ENCODE data around the gene SIL1. TPM values are rescaled to one million over a fixed set of nuclear protein-coding genes. Genes with fewer than 3 reads are reported as not detected.

The SIL1 gene
- total and polyA plus RNA-seq, 2 of the 13 experiments (the other 11 are each of a cell fraction or from before 2014, with no cell fraction given), result 26.0 to 30.0 TPM

- in situ Hi-C loops (cut with HindIII; ENCODE audit: extremely low pct_ligation_motif_present, low pct_unique_long_range_greater_than_20kb), result no loop called here
- TF ChIP-seq BCL6 (CRISPR knock-in tag; IDR thresholded peaks at IDR 0.05) (no peak), STAT6 (CRISPR knock-in tag; IDR thresholded peaks at IDR 0.05; ENCODE audit: borderline replicate concordance) (no peak), ZNF44 (CRISPR knock-in tag; IDR thresholded peaks at IDR 0.05) (no peak), IKZF4 (CRISPR knock-in tag; IDR thresholded peaks at IDR 0.05; ENCODE audit: borderline replicate concordance, low read depth, not compliant biosample characterization) (no peak), NR2F6 (IDR thresholded peaks at IDR 0.05) (no peak), NR2F6 (CRISPR knock-in tag; IDR thresholded peaks at IDR 0.05) (no peak), KLF6 (CRISPR knock-in tag; IDR thresholded peaks at IDR 0.05) (no peak), SYNCRIP (IDR thresholded peaks at IDR 0.05; ENCODE audit: insufficient read depth, low read depth, low read length) (no peak), GATAD1 (CRISPR knock-in tag; IDR thresholded peaks at IDR 0.05) (no peak), ZNF879 (CRISPR knock-in tag; IDR thresholded peaks at IDR 0.05) (no peak), ZNF776 (CRISPR knock-in tag; IDR thresholded peaks at IDR 0.05) (no peak), BHLHE40 (IDR thresholded peaks at IDR 0.05; ENCODE audit: low read length) (no peak)
- TF ChIP-seq, protein P1, sequence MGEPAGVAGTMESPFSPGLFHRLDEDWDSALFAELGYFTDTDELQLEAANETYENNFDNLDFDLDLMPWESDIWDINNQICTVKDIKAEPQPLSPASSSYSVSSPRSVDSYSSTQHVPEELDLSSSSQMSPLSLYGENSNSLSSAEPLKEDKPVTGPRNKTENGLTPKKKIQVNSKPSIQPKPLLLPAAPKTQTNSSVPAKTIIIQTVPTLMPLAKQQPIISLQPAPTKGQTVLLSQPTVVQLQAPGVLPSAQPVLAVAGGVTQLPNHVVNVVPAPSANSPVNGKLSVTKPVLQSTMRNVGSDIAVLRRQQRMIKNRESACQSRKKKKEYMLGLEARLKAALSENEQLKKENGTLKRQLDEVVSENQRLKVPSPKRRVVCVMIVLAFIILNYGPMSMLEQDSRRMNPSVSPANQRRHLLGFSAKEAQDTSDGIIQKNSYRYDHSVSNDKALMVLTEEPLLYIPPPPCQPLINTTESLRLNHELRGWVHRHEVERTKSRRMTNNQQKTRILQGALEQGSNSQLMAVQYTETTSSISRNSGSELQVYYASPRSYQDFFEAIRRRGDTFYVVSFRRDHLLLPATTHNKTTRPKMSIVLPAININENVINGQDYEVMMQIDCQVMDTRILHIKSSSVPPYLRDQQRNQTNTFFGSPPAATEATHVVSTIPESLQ (CRISPR knock-in tag; conservative IDR thresholded peaks at IDR 0.05), result no peak
- TF ChIP-seq, protein P2, sequence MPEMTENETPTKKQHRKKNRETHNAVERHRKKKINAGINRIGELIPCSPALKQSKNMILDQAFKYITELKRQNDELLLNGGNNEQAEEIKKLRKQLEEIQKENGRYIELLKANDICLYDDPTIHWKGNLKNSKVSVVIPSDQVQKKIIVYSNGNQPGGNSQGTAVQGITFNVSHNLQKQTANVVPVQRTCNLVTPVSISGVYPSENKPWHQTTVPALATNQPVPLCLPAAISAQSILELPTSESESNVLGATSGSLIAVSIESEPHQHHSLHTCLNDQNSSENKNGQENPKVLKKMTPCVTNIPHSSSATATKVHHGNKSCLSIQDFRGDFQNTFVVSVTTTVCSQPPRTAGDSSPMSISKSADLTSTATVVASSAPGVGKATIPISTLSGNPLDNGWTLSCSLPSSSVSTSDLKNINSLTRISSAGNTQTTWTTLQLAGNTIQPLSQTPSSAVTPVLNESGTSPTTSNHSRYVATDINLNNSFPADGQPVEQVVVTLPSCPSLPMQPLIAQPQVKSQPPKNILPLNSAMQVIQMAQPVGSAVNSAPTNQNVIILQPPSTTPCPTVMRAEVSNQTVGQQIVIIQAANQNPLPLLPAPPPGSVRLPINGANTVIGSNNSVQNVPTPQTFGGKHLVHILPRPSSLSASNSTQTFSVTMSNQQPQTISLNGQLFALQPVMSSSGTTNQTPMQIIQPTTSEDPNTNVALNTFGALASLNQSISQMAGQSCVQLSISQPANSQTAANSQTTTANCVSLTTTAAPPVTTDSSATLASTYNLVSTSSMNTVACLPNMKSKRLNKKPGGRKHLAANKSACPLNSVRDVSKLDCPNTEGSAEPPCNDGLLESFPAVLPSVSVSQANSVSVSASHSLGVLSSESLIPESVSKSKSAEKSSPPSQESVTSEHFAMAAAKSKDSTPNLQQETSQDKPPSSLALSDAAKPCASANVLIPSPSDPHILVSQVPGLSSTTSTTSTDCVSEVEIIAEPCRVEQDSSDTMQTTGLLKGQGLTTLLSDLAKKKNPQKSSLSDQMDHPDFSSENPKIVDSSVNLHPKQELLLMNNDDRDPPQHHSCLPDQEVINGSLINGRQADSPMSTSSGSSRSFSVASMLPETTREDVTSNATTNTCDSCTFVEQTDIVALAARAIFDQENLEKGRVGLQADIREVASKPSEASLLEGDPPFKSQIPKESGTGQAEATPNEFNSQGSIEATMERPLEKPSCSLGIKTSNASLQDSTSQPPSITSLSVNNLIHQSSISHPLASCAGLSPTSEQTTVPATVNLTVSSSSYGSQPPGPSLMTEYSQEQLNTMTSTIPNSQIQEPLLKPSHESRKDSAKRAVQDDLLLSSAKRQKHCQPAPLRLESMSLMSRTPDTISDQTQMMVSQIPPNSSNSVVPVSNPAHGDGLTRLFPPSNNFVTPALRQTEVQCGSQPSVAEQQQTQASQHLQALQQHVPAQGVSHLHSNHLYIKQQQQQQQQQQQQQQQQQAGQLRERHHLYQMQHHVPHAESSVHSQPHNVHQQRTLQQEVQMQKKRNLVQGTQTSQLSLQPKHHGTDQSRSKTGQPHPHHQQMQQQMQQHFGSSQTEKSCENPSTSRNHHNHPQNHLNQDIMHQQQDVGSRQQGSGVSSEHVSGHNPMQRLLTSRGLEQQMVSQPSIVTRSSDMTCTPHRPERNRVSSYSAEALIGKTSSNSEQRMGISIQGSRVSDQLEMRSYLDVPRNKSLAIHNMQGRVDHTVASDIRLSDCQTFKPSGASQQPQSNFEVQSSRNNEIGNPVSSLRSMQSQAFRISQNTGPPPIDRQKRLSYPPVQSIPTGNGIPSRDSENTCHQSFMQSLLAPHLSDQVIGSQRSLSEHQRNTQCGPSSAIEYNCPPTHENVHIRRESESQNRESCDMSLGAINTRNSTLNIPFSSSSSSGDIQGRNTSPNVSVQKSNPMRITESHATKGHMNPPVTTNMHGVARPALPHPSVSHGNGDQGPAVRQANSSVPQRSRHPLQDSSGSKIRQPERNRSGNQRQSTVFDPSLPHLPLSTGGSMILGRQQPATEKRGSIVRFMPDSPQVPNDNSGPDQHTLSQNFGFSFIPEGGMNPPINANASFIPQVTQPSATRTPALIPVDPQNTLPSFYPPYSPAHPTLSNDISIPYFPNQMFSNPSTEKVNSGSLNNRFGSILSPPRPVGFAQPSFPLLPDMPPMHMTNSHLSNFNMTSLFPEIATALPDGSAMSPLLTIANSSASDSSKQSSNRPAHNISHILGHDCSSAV (CRISPR knock-in tag; IDR thresholded peaks at IDR 0.05; ENCODE audit: borderline replicate concordance), result no peak
Measured at GRCh38 chr5:139210585-139210984, 12.4 kb upstream of the SIL1 start.

More at GRCh38 chr5:139210585-139210984, 12.4 kb upstream of the SIL1 start:
- DNase-seq (ENCODE audit: low spot score) (no peak), FAIRE-seq (no peak), ATAC-seq (no peak)
- CTCF ChIA-PET (ENCODE audit: low intra/inter-chr PET ratio, low total read pairs), result no interaction called here
- POLR2A ChIA-PET, result no interaction called here
- no peak overlapping the region for H3K9ac ChIP-seq (ENCODE audit: insufficient read depth, low read depth, low read length)
- 42% methylated on average over 3 of the region's 4 CpGs for WGBS (ENCODE audit: low lambda C conversion rate)
- no TSS peak for BruUV-seq (replicated peaks)
- H4K20me1 ChIP-seq (ENCODE audit: insufficient read depth, low read length), result no peaks in the 10 kb centered on the region
- H3K4me3 ChIP-seq (replicated peaks in 1 of 3; ENCODE audit: insufficient read depth in 1 of 3, low read depth in 2 of 3, low read length in 3 of 3), result no peak overlapping the region
- no peak overlapping the region for H2AFZ ChIP-seq (ENCODE audit: low read length)
- no peaks in the 10 kb centered on the region for H3K36me3 ChIP-seq (replicated peaks in 1 of 2; ENCODE audit: control insufficient read depth in 1 of 2, insufficient read depth in 2 of 2, low read length in 2 of 2)
- no peak overlapping the region for H3K4me2 ChIP-seq (ENCODE audit: low read depth, low read length)
- peaks cover 0 to 4% of the 10 kb centered on the region in 2 experiments; a peak in 1 of 5 replicates for H3K27me3 ChIP-seq (ENCODE audit: control insufficient read depth in 1 of 2, insufficient read depth in 2 of 2, low read length in 2 of 2)
- H3K9me3 ChIP-seq (ENCODE audit: low read length), result no peaks in the 10 kb centered on the region
- H3K79me2 ChIP-seq (ENCODE audit: insufficient read depth, low read length), result no peaks in the 10 kb centered on the region
- no peak overlapping the region for H3K27ac ChIP-seq (ENCODE audit: extremely low read length, insufficient read depth, low read length)
- H3K4me1 ChIP-seq (ENCODE audit: insufficient read depth, low read length), result no peaks in the 10 kb centered on the region
- intact Hi-C loops (cut with micrococcal nuclease; ENCODE audit: unreplicated experiment), result no loop called here
